A673 (cell line): Measurements from ENCODE around the gene KLHL24.

Experiments
- EZH2 ChIP-seq: fragments of 200-600 bp; sonication (generic); IDR thresholded peaks from 2 replicates; pipeline ENCODE4 v1.6.1; 2017; ENCODE audit warnings: borderline replicate concordance, low read depth, mild to moderate bottlenecking, mixed read lengths, antibody characterized with exemption, low read length; ENCODE audit not compliant: poor library complexity, severe bottlenecking
- TF ChIP-seq, protein P1 (sequence below): fragments of 300-800, 200-600 bp; sonication (generic); conservative IDR thresholded peaks from 2 replicates; pipeline ENCODE4 v1.5.1; 2017; ENCODE audit warnings: low read depth, mild to moderate bottlenecking, antibody characterized with exemption, low read length, moderate library complexity, mixed read lengths

DNA sequence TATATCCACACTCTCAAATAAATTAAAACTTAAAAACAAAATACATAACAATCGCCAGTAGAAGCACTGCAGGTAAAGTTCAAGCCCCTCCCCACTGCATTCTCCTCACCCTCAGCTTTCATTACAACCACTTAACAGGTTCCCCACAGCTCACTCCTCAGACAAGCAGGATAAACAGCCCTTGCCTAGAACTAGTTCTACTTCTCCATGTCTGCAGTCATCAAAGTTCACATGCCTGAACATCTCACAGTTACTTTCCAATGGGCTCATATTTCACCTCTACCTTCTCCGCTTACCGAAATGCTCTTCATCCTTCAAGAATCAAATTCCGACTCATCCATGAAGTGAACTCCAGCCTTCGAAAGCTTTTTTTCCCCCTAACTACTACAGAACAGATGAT, 66.3 kb downstream of the KLHL24 start:
- TF ChIP-seq, protein P1, sequence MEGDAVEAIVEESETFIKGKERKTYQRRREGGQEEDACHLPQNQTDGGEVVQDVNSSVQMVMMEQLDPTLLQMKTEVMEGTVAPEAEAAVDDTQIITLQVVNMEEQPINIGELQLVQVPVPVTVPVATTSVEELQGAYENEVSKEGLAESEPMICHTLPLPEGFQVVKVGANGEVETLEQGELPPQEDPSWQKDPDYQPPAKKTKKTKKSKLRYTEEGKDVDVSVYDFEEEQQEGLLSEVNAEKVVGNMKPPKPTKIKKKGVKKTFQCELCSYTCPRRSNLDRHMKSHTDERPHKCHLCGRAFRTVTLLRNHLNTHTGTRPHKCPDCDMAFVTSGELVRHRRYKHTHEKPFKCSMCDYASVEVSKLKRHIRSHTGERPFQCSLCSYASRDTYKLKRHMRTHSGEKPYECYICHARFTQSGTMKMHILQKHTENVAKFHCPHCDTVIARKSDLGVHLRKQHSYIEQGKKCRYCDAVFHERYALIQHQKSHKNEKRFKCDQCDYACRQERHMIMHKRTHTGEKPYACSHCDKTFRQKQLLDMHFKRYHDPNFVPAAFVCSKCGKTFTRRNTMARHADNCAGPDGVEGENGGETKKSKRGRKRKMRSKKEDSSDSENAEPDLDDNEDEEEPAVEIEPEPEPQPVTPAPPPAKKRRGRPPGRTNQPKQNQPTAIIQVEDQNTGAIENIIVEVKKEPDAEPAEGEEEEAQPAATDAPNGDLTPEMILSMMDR, result no peak
- TF ChIP-seq EZH2, result no peak
